ENCODE measurements around the gene NT5DC1. TPM values are rescaled to one million over a fixed set of nuclear protein-coding genes. Genes with fewer than 3 reads are reported as not detected.
"Not testable (repeated sequence)": the region's sequence is repeated elsewhere in the genome, so short reads cannot be mapped to it uniquely, and the experiment has no call there.

Gene NT5DC1
- total RNA-seq, 1 donor from 2014 or later: 21.5 TPM

GRCh38 chr6:116084284-116084683 lies 16.4 kb upstream of the NT5DC1 start:
- ATAC-seq: no peak
- DNase-seq (ENCODE audit: low spot score): no peak
- intact Hi-C loops (cut with DNase I): no loop called here

GRCh38 chr6:116087437-116088027 lies 13.1 kb upstream of the NT5DC1 start:
- ATAC-seq: no peak
- intact Hi-C loops (cut with DNase I): no loop called here

GRCh38 chr6:116088946-116089345 lies 11.7 kb upstream of the NT5DC1 start:
- ATAC-seq (no peak), DNase-seq (ENCODE audit: low spot score) (no peak)
- intact Hi-C loops (cut with DNase I): no loop called here

More at GRCh38 chr6:116087437-116088027, 13.1 kb upstream of the NT5DC1 start:
- no peak for DNase-seq (ENCODE audit: low spot score)

- DNase-seq (ENCODE audit: low spot score) (no peak), ATAC-seq (no peak)
- intact Hi-C loops (cut with DNase I): no loop called here
Observed at GRCh38 chr6:116090251-116090650, 10.4 kb upstream of the NT5DC1 start.

- intact Hi-C loops (cut with DNase I): no loop called here
- ATAC-seq (no peak), DNase-seq (ENCODE audit: low spot score) (no peak)
Observed at GRCh38 chr6:116094041-116094440, 6.6 kb upstream of the NT5DC1 start.

- intact Hi-C loops (cut with DNase I); ATAC-seq; DNase-seq (ENCODE audit: low spot score): not testable (repeated sequence)
Observed at GRCh38 chr6:116096048-116096759, 4.4 kb upstream of the NT5DC1 start.

- DNase-seq (ENCODE audit: low spot score) (no peak), ATAC-seq (no peak)
- intact Hi-C loops (cut with DNase I): no loop called here
Observed at GRCh38 chr6:116096979-116097816, 3.5 kb upstream of the NT5DC1 start.

GRCh38 chr6:116099036-116099435 lies 1.6 kb upstream of the NT5DC1 start:
- no peak for ATAC-seq
- DNase-seq (ENCODE audit: low spot score): no peak
- intact Hi-C loops (cut with DNase I): no loop called here

GRCh38 chr6:116101302-116101718 lies 657 bp downstream of the NT5DC1 start:
- intact Hi-C loops (cut with DNase I): no loop called here

GRCh38 chr6:116101790-116102189 lies 1.1 kb downstream of the NT5DC1 start:
- DNase-seq (ENCODE audit: low spot score): no peak
- intact Hi-C loops (cut with DNase I): no loop called here
- no peak for ATAC-seq

More at GRCh38 chr6:116101302-116101718, 657 bp downstream of the NT5DC1 start:
- DNase-seq (ENCODE audit: low spot score) (no peak), ATAC-seq (no peak)

GRCh38 chr6:116102873-116103272 lies 2.2 kb downstream of the NT5DC1 start:
- ATAC-seq: no peak
- intact Hi-C loops (cut with DNase I): no loop called here
- no peak for DNase-seq (ENCODE audit: low spot score)

GRCh38 chr6:116104636-116105035 lies 4.0 kb downstream of the NT5DC1 start:
- ATAC-seq: no peak
- intact Hi-C loops (cut with DNase I): no loop called here
- no peak for DNase-seq (ENCODE audit: low spot score)

- DNase-seq (ENCODE audit: low spot score) (no peak), ATAC-seq (no peak)
- intact Hi-C loops (cut with DNase I): no loop called here
Observed at GRCh38 chr6:116105247-116105646, 4.6 kb downstream of the NT5DC1 start.

GRCh38 chr6:116106146-116106545 lies 5.5 kb downstream of the NT5DC1 start:
- intact Hi-C loops (cut with DNase I): no loop called here
- DNase-seq (ENCODE audit: low spot score): no peak
- ATAC-seq: no peak

GRCh38 chr6:116108836-116109235 lies 8.2 kb downstream of the NT5DC1 start:
- DNase-seq (ENCODE audit: low spot score) (no peak), ATAC-seq (no peak)
- intact Hi-C loops (cut with DNase I): no loop called here

- no peak for DNase-seq (ENCODE audit: low spot score)
- ATAC-seq: no peak
- intact Hi-C loops (cut with DNase I): no loop called here
Observed at GRCh38 chr6:116111552-116112528, 11.2 kb downstream of the NT5DC1 start.

GRCh38 chr6:116113386-116113785 lies 12.7 kb downstream of the NT5DC1 start:
- intact Hi-C loops (cut with DNase I): no loop called here
- no peak for DNase-seq (ENCODE audit: low spot score)
- no peak for ATAC-seq

- intact Hi-C loops (cut with DNase I): no loop called here
- DNase-seq (ENCODE audit: low spot score): no peak
- ATAC-seq: no peak
Observed at GRCh38 chr6:116115781-116116180, 15.1 kb downstream of the NT5DC1 start.

GRCh38 chr6:116118608-116119007 lies 18.0 kb downstream of the NT5DC1 start:
- DNase-seq (ENCODE audit: low spot score): no peak
- intact Hi-C loops (cut with DNase I): no loop called here
- no peak for ATAC-seq
